GM23338 (cell line): ENCODE measurements around the gene RNU5D-1. TPM values are rescaled to one million over a fixed set of nuclear protein-coding genes. Genes with fewer than 3 reads are reported as not detected.
A peak's percentile ranks its signal among the peaks of the same experiment; 100 is the strongest.

Experiments used
- ATAC-seq: fragments of 200-7000 bp; cut with Tn5 transposase; 3 replicates; pipeline ENCODE4 v1.9.1; 2020
- DNase-seq: peaks from one replicate; pipeline ENCODE4 v3.0.0-alpha.2; 2015; ENCODE audit warnings: low spot score
- H2AFZ ChIP-seq: fragments of 200-600 bp; sonication (generic); 2 replicates; pipeline ENCODE4 v1.8.0; 2016; ENCODE audit warnings: antibody characterized with exemption, mild to moderate bottlenecking, moderate library complexity
- H3F3A ChIP-seq: fragments of 200-600 bp; sonication (generic); replicated peaks from 2 replicates; pipeline ENCODE4 v1.8.0; 2017; ENCODE audit warnings: antibody characterized with exemption, mixed run types, low read depth
- H3K27ac ChIP-seq: fragments of 200-600 bp; sonication (generic); 2 replicates; pipeline ENCODE4 v1.6.1; 2016; ENCODE audit warnings: low read depth
- H3K27me3 ChIP-seq: fragments of 200-600 bp; sonication (generic); 2 replicates; pipeline ENCODE4 v1.8.0; 2016; ENCODE audit warnings: mild to moderate bottlenecking, mixed run types, moderate library complexity; ENCODE audit not compliant: insufficient read depth
- H3K36me3 ChIP-seq: fragments of 200-600 bp; sonication (generic); 2 replicates; pipeline ENCODE4 v1.8.0; 2016; ENCODE audit warnings: mild to moderate bottlenecking; ENCODE audit not compliant: insufficient read depth
- H3K4me1 ChIP-seq: fragments of 200-600 bp; sonication (generic); 2 replicates; pipeline ENCODE4 v1.8.0; 2016; ENCODE audit warnings: mild to moderate bottlenecking, moderate library complexity; ENCODE audit not compliant: insufficient read depth
- H3K4me2 ChIP-seq: fragments of 200-600 bp; sonication (generic); 2 replicates; pipeline ENCODE4 v1.7.1; 2017; ENCODE audit warnings: mixed run types
- H3K4me3 ChIP-seq: fragments of 200-600 bp; sonication (generic); 2 replicates; pipeline ENCODE4 v1.6.1; 2016; ENCODE audit warnings: mixed run types
- H3K79me2 ChIP-seq: fragments of 200-600 bp; sonication (generic); replicated peaks from 2 replicates; pipeline ENCODE4 v1.8.0; 2017; ENCODE audit warnings: mild to moderate bottlenecking; ENCODE audit not compliant: insufficient read depth
- H3K9me2 ChIP-seq: fragments of 200-600 bp; sonication (generic); 2 replicates; pipeline ENCODE4 v1.8.0; 2017; ENCODE audit not compliant: insufficient read depth
- H4K20me1 ChIP-seq: fragments of 200-600 bp; sonication (generic); replicated peaks from 2 replicates; pipeline ENCODE4 v1.8.0; 2017; ENCODE audit warnings: mild to moderate bottlenecking; ENCODE audit not compliant: insufficient read depth
- H3K27ac Mint-ChIP-seq: 2 replicates; pipeline ENCODE4 v1.8.0; 2020; ENCODE audit warnings: inconsistent platforms, mild to moderate bottlenecking, moderate library complexity, mixed read lengths
- H3K27me3 Mint-ChIP-seq: 3 replicates; pipeline ENCODE4 v1.8.0; 2022; ENCODE audit warnings: low read depth, mild to moderate bottlenecking, moderate library complexity, mixed read lengths, inconsistent platforms; ENCODE audit not compliant: insufficient read depth, poor library complexity
- H3K36me3 Mint-ChIP-seq: 3 replicates; pipeline ENCODE4 v1.8.0; 2021; ENCODE audit warnings: low read depth, mild to moderate bottlenecking, inconsistent platforms, moderate library complexity, mixed read lengths
- H3K4me1 Mint-ChIP-seq: 3 replicates; pipeline ENCODE4 v1.8.0; 2020; ENCODE audit warnings: mild to moderate bottlenecking, inconsistent platforms, mixed read lengths
- H3K4me3 Mint-ChIP-seq: 3 replicates; pipeline ENCODE4 v1.8.0; 2021; ENCODE audit warnings: moderate library complexity, mild to moderate bottlenecking, inconsistent platforms, mixed read lengths
- H3K9me3 Mint-ChIP-seq: 3 replicates; pipeline ENCODE4 v1.8.0; 2020; ENCODE audit warnings: moderate library complexity, mild to moderate bottlenecking, inconsistent platforms, mixed read lengths
- CREB1 ChIP-seq: fragments of 250-450 bp; sonication (Bioruptor Pico); IDR thresholded peaks from 2 replicates; pipeline ENCODE4 v1.5.0; 2020; ENCODE audit warnings: low read depth, mild to moderate bottlenecking, moderate library complexity
- EZH2 ChIP-seq: fragments of 200-600 bp; sonication (generic); IDR thresholded peaks from one replicate; pipeline ENCODE4 v1.8.0; 2017; ENCODE audit warnings: antibody characterized with exemption, mild to moderate bottlenecking, low read depth; ENCODE audit not compliant: unreplicated experiment
- EZH2phosphoT487 ChIP-seq: fragments of 200-600 bp; sonication (generic); IDR thresholded peaks from one replicate; pipeline ENCODE4 v1.8.1; 2018; ENCODE audit warnings: antibody characterized with exemption; ENCODE audit not compliant: unreplicated experiment
- JUNB ChIP-seq: IDR thresholded peaks from one replicate; pipeline ENCODE4 v1.6.1; 2016; ENCODE audit warnings: antibody characterized with exemption; ENCODE audit not compliant: unreplicated experiment
- NANOG ChIP-seq: IDR thresholded peaks from 2 replicates; pipeline ENCODE4 v1.6.1; 2016; ENCODE audit warnings: antibody characterized with exemption, borderline replicate concordance
- POLR2AphosphoS5 ChIP-seq: IDR thresholded peaks from 2 replicates; pipeline ENCODE4 v1.6.1; 2016; ENCODE audit warnings: antibody characterized with exemption, low read depth
- STAT1 ChIP-seq: IDR thresholded peaks from one replicate; pipeline ENCODE4 v1.6.1; 2016; ENCODE audit warnings: antibody characterized with exemption; ENCODE audit not compliant: unreplicated experiment
- ZNF114 ChIP-seq: fragments of 250-450 bp; sonication (Bioruptor Pico); IDR thresholded peaks from 2 replicates; pipeline ENCODE4 v1.5.0; 2020; ENCODE audit warnings: mild to moderate bottlenecking, moderate library complexity
- ZNF331 ChIP-seq: fragments of 250-450 bp; sonication (Bioruptor Pico); IDR thresholded peaks from 2 replicates; pipeline ENCODE4 v1.5.0; 2020; ENCODE audit warnings: low read depth, mild to moderate bottlenecking, moderate library complexity
- polyA plus RNA-seq: library from polyadenylated mRNA; unstranded; fragments of >200 nt; fragmentation: Nextera tagmentation; extraction: Ambion mirVana; gene quantifications from 2 replicates; pipeline ENCODE4 v1.2.1, GENCODE V29; 2016
- total RNA-seq: library from RNA; depleted of rRNA; stranded (reverse); fragments of >200 nt; shearing (Covaris generic); gene quantifications from 2 replicates; pipeline ENCODE4 v1.2.3, GENCODE V29; 2014
- TF ChIP-seq, protein P1 (sequence below): IDR thresholded peaks from 2 replicates; pipeline ENCODE4 v1.6.1; 2016; ENCODE audit warnings: antibody characterized with exemption
- TF ChIP-seq, protein P2 (sequence below), 2 experiments: fragments of 200-600 bp in 1 of 2; sonication (generic) in 1 of 2; conservative IDR thresholded peaks; 2 replicates each; pipeline versions ENCODE4 v1.5.1 to v1.6.1; 2016 to 2017; ENCODE audit warnings: antibody characterized with exemption in 2 of 2, low read depth in 2 of 2, mild to moderate bottlenecking in 2 of 2, moderate library complexity in 1 of 2
- TF ChIP-seq, protein P3 (sequence below): fragments of 250-450 bp; sonication (Bioruptor Pico); IDR thresholded peaks from 2 replicates; pipeline ENCODE4 v1.5.0; 2020; ENCODE audit warnings: mild to moderate bottlenecking, moderate library complexity
- TF ChIP-seq, protein P4 (sequence below): IDR thresholded peaks from one replicate; pipeline ENCODE4 v1.6.1; 2018; ENCODE audit warnings: antibody characterized with exemption; ENCODE audit not compliant: unreplicated experiment

Gene RNU5D-1
- total and polyA plus RNA-seq, 2 experiments from 2014 or later, result not detected

DNA sequence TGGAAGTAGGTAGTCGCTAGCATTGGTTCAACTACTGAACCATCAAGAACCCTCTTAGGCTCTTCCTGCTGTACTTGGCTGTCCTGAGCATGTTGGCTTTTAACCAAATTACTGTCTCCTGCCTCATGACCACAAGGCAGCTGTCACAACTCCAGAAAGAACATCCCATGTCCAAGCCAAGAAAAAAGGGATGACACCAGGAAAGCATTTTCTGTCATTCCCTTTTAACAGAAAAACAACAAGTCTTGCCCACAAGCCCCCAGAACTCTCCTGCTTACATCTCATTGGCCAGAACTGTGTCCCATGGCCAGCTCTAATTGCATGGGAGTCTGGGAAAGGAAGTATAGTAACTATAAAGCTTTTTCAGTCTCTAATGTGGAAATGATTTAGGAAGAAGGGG is 2.4 kb upstream of the RNU5D-1 start:
- Histone ChIP-seq H2AFZ (0 out of 2 replicates have a peak overlapping the region, but pooled peaks have one; percentile 68), H3K36me3 (no peaks in the 10 kb centered on the region), H3K9me2 (peaks cover 6% of the 10 kb centered on the region; the same call in 1 of the 2 replicates), H3K4me1 (peaks cover 5% of the 10 kb centered on the region), H3K27me3 (no peaks in the 10 kb centered on the region), H3K79me2 (no peaks in the 10 kb centered on the region), H3F3A (peaks cover 7% of the 10 kb centered on the region; the same call in 1 of the 2 replicates), H3K27ac (no peak overlapping the region), H4K20me1 (no peaks in the 10 kb centered on the region), H3K4me3 (no peak overlapping the region), H3K4me2 (no peak overlapping the region)
- H3K36me3 Mint-ChIP-seq, result no peaks in the 10 kb centered on the region
- no peaks in the 10 kb centered on the region for H3K27me3 Mint-ChIP-seq
- TF ChIP-seq JUNB (no peak), ZNF114 (CRISPR knock-in tag) (no peak), CREB1 (no peak), POLR2AphosphoS5 (no peak), ZNF331 (no peak), EZH2 (no peak), STAT1 (no peak), EZH2phosphoT487 (no peak), NANOG (no peak)
- TF ChIP-seq, protein P1, sequence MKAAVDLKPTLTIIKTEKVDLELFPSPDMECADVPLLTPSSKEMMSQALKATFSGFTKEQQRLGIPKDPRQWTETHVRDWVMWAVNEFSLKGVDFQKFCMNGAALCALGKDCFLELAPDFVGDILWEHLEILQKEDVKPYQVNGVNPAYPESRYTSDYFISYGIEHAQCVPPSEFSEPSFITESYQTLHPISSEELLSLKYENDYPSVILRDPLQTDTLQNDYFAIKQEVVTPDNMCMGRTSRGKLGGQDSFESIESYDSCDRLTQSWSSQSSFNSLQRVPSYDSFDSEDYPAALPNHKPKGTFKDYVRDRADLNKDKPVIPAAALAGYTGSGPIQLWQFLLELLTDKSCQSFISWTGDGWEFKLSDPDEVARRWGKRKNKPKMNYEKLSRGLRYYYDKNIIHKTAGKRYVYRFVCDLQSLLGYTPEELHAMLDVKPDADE, result no peak
- TF ChIP-seq, protein P2, sequence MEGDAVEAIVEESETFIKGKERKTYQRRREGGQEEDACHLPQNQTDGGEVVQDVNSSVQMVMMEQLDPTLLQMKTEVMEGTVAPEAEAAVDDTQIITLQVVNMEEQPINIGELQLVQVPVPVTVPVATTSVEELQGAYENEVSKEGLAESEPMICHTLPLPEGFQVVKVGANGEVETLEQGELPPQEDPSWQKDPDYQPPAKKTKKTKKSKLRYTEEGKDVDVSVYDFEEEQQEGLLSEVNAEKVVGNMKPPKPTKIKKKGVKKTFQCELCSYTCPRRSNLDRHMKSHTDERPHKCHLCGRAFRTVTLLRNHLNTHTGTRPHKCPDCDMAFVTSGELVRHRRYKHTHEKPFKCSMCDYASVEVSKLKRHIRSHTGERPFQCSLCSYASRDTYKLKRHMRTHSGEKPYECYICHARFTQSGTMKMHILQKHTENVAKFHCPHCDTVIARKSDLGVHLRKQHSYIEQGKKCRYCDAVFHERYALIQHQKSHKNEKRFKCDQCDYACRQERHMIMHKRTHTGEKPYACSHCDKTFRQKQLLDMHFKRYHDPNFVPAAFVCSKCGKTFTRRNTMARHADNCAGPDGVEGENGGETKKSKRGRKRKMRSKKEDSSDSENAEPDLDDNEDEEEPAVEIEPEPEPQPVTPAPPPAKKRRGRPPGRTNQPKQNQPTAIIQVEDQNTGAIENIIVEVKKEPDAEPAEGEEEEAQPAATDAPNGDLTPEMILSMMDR (conservative IDR thresholded peaks at IDR 0.05; ENCODE audit: low read depth in 2 of 2), result no peak
- TF ChIP-seq, protein P3, sequence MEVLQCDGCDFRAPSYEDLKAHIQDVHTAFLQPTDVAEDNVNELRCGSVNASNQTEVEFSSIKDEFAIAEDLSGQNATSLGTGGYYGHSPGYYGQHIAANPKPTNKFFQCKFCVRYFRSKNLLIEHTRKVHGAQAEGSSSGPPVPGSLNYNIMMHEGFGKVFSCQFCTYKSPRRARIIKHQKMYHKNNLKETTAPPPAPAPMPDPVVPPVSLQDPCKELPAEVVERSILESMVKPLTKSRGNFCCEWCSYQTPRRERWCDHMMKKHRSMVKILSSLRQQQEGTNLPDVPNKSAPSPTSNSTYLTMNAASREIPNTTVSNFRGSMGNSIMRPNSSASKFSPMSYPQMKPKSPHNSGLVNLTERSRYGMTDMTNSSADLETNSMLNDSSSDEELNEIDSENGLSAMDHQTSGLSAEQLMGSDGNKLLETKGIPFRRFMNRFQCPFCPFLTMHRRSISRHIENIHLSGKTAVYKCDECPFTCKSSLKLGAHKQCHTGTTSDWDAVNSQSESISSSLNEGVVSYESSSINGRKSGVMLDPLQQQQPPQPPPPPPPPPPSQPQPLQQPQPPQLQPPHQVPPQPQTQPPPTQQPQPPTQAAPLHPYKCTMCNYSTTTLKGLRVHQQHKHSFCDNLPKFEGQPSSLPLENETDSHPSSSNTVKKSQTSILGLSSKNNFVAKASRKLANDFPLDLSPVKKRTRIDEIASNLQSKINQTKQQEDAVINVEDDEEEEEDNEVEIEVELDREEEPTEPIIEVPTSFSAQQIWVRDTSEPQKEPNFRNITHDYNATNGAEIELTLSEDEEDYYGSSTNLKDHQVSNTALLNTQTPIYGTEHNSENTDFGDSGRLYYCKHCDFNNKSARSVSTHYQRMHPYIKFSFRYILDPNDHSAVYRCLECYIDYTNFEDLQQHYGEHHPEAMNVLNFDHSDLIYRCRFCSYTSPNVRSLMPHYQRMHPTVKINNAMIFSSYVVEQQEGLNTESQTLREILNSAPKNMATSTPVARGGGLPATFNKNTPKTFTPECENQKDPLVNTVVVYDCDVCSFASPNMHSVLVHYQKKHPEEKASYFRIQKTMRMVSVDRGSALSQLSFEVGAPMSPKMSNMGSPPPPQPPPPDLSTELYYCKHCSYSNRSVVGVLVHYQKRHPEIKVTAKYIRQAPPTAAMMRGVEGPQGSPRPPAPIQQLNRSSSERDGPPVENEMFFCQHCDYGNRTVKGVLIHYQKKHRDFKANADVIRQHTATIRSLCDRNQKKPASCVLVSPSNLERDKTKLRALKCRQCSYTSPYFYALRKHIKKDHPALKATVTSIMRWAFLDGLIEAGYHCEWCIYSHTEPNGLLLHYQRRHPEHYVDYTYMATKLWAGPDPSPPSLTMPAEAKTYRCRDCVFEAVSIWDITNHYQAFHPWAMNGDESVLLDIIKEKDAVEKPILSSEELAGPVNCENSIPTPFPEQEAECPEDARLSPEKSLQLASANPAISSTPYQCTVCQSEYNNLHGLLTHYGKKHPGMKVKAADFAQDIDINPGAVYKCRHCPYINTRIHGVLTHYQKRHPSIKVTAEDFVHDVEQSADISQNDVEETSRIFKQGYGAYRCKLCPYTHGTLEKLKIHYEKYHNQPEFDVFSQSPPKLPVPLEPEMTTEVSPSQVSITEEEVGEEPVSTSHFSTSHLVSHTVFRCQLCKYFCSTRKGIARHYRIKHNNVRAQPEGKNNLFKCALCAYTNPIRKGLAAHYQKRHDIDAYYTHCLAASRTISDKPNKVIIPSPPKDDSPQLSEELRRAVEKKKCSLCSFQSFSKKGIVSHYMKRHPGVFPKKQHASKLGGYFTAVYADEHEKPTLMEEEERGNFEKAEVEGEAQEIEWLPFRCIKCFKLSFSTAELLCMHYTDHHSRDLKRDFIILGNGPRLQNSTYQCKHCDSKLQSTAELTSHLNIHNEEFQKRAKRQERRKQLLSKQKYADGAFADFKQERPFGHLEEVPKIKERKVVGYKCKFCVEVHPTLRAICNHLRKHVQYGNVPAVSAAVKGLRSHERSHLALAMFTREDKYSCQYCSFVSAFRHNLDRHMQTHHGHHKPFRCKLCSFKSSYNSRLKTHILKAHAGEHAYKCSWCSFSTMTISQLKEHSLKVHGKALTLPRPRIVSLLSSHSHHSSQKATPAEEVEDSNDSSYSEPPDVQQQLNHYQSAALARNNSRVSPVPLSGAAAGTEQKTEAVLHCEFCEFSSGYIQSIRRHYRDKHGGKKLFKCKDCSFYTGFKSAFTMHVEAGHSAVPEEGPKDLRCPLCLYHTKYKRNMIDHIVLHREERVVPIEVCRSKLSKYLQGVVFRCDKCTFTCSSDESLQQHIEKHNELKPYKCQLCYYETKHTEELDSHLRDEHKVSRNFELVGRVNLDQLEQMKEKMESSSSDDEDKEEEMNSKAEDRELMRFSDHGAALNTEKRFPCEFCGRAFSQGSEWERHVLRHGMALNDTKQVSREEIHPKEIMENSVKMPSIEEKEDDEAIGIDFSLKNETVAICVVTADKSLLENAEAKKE (CRISPR knock-in tag), result no peak
- TF ChIP-seq, protein P4, sequence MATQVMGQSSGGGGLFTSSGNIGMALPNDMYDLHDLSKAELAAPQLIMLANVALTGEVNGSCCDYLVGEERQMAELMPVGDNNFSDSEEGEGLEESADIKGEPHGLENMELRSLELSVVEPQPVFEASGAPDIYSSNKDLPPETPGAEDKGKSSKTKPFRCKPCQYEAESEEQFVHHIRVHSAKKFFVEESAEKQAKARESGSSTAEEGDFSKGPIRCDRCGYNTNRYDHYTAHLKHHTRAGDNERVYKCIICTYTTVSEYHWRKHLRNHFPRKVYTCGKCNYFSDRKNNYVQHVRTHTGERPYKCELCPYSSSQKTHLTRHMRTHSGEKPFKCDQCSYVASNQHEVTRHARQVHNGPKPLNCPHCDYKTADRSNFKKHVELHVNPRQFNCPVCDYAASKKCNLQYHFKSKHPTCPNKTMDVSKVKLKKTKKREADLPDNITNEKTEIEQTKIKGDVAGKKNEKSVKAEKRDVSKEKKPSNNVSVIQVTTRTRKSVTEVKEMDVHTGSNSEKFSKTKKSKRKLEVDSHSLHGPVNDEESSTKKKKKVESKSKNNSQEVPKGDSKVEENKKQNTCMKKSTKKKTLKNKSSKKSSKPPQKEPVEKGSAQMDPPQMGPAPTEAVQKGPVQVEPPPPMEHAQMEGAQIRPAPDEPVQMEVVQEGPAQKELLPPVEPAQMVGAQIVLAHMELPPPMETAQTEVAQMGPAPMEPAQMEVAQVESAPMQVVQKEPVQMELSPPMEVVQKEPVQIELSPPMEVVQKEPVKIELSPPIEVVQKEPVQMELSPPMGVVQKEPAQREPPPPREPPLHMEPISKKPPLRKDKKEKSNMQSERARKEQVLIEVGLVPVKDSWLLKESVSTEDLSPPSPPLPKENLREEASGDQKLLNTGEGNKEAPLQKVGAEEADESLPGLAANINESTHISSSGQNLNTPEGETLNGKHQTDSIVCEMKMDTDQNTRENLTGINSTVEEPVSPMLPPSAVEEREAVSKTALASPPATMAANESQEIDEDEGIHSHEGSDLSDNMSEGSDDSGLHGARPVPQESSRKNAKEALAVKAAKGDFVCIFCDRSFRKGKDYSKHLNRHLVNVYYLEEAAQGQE, result no peak
- ATAC-seq, result no peak
- no peak for DNase-seq
- H3K27ac Mint-ChIP-seq, result no peak overlapping the region
- H3K4me1 Mint-ChIP-seq, result peaks cover 14% of the 10 kb centered on the region
- H3K9me3 Mint-ChIP-seq, result no peaks in the 10 kb centered on the region; the same call in 1 of the 3 replicates
- no peak overlapping the region for H3K4me3 Mint-ChIP-seq
